ENCODE results near the gene SCIN.

DNA sequence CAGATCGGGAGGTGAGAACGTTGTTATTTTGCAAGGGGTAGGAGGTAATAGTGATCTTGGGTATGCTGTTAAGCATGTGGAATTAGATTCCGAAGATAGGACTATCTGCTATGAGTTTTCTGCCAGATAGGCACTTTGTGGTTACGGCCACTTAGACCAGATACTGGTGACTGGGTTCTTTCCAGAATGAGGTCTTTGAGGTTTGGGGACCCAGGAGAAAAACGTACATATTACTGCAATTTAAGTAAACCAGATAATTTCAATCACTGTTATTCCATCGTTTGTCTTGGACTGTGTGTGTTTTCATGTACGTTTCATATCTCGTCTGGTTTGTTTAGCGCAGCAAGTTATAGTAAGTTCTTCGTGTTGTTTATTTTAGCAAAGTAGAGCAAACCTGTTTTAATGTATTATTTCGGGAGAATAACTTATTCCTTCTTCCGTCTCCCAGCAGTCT lies 117.2 kb downstream of the SCIN start:
- TF ChIP-seq POLR2A (IDR thresholded peaks at IDR 0.05): no peak
- TF ChIP-seq CTCF (IDR thresholded peaks at IDR 0.05): no peak
